ENCODE data around the gene HCK.

HCK gene

GRCh38 chr20:32079655-32080109 is 27.6 kb downstream of the HCK start:
- peaks cover 5 to 9% of the 10 kb centered on the region in 2 donors for H3K36me3 Mint-ChIP-seq
- H3K9me3 Mint-ChIP-seq, result no peaks in the 10 kb centered on the region
- H3K4me1 Mint-ChIP-seq, result peaks cover 3 to 7% of the 10 kb centered on the region in 2 donors
- no peak overlapping the region for H3K27ac Mint-ChIP-seq
- ATAC-seq (replicated peaks) (no peak), DNase-seq (no peak)
- H3K27me3 Mint-ChIP-seq, result no peaks in the 10 kb centered on the region
- H3K4me3 Mint-ChIP-seq, result no peak overlapping the region

- H3K9me3 Mint-ChIP-seq, result no peaks in the 10 kb centered on the region
- no peak for DNase-seq
- no peak for ATAC-seq (replicated peaks)
- no peak overlapping the region for H3K4me3 Mint-ChIP-seq
- peaks cover 3 to 7% of the 10 kb centered on the region in 2 donors for H3K4me1 Mint-ChIP-seq
- peaks cover 2 to 13% of the 10 kb centered on the region in 2 donors for H3K36me3 Mint-ChIP-seq
- no peak overlapping the region for H3K27ac Mint-ChIP-seq
- no peaks in the 10 kb centered on the region for H3K27me3 Mint-ChIP-seq
Observed at GRCh38 chr20:32080783-32081182, 28.7 kb downstream of the HCK start.

GRCh38 chr20:32083469-32083868 is 31.4 kb downstream of the HCK start:
- Mint-ChIP-seq H3K36me3 (peaks cover 2 to 4% of the 10 kb centered on the region in 2 donors), H3K4me1 (peaks cover 0 to 3% of the 10 kb centered on the region in 2 donors), H3K27me3 (no peaks in the 10 kb centered on the region), H3K4me3 (no peak overlapping the region), H3K27ac (no peak overlapping the region), H3K9me3 (no peaks in the 10 kb centered on the region)
- DNase-seq (no peak), ATAC-seq (replicated peaks) (no peak)

GRCh38 chr20:32087070-32087469 is 35.0 kb downstream of the HCK start:
- no peak overlapping the region for H3K4me3 Mint-ChIP-seq
- ATAC-seq (replicated peaks), result no peak

GRCh38 chr20:32088759-32089158 is 36.7 kb downstream of the HCK start:
- no peak for DNase-seq
- H3K4me1 Mint-ChIP-seq, result peaks cover 5 to 7% of the 10 kb centered on the region in 2 donors
- no peak overlapping the region for H3K27ac Mint-ChIP-seq
- H3K4me3 Mint-ChIP-seq, result no peak overlapping the region
- peaks cover 7 to 8% of the 10 kb centered on the region in 2 donors for H3K36me3 Mint-ChIP-seq
- no peaks in the 10 kb centered on the region for H3K27me3 Mint-ChIP-seq
- H3K9me3 Mint-ChIP-seq, result no peaks in the 10 kb centered on the region
- no peak for ATAC-seq (replicated peaks)

More at GRCh38 chr20:32087070-32087469, 35.0 kb downstream of the HCK start:
- Mint-ChIP-seq H3K4me1 (peaks cover 5 to 6% of the 10 kb centered on the region in 2 donors), H3K27me3 (no peaks in the 10 kb centered on the region), H3K9me3 (no peaks in the 10 kb centered on the region), H3K27ac (no peak overlapping the region), H3K36me3 (peaks cover 7 to 8% of the 10 kb centered on the region in 2 donors)
- no peak for DNase-seq

GRCh38 chr20:32089637-32090362 is 37.8 kb downstream of the HCK start:
- ATAC-seq (replicated peaks) (no peak), DNase-seq (no peak)
- Mint-ChIP-seq H3K27ac (no peak overlapping the region), H3K4me1 (peaks cover 4 to 7% of the 10 kb centered on the region in 2 donors), H3K36me3 (peaks cover 7 to 8% of the 10 kb centered on the region in 2 donors), H3K27me3 (no peaks in the 10 kb centered on the region), H3K4me3 (no peak overlapping the region), H3K9me3 (no peaks in the 10 kb centered on the region)

GRCh38 chr20:32091888-32092346 is 39.9 kb downstream of the HCK start:
- H3K36me3 Mint-ChIP-seq, result peaks cover 4 to 7% of the 10 kb centered on the region in 2 donors

GRCh38 chr20:32098786-32099185 is 46.7 kb downstream of the HCK start:
- DNase-seq, result no peak
- Mint-ChIP-seq H3K36me3 (peaks cover 11 to 21% of the 10 kb centered on the region in 2 donors), H3K27me3 (no peaks in the 10 kb centered on the region), H3K27ac (no peak overlapping the region), H3K4me1 (no peaks in the 10 kb centered on the region), H3K9me3 (no peaks in the 10 kb centered on the region), H3K4me3 (no peak overlapping the region)
- ATAC-seq (replicated peaks), result no peak

More at GRCh38 chr20:32091888-32092346, 39.9 kb downstream of the HCK start:
- no peak overlapping the region for H3K4me3 Mint-ChIP-seq
- DNase-seq, result peak; percentile 69
- H3K27me3 Mint-ChIP-seq, result no peaks in the 10 kb centered on the region
- no peaks in the 10 kb centered on the region for H3K9me3 Mint-ChIP-seq
- H3K27ac Mint-ChIP-seq, result no peak overlapping the region
- peak; percentile 91 to 93 for ATAC-seq (replicated peaks)
- H3K4me1 Mint-ChIP-seq, result peaks cover 2 to 7% of the 10 kb centered on the region in 2 donors

GRCh38 chr20:32108814-32109391 is 56.9 kb downstream of the HCK start:
- no peak overlapping the region for H3K27ac Mint-ChIP-seq
- no peak for ATAC-seq (replicated peaks)
- H3K9me3 Mint-ChIP-seq, result no peaks in the 10 kb centered on the region
- H3K4me3 Mint-ChIP-seq, result no peak overlapping the region
- H3K36me3 Mint-ChIP-seq, result peaks cover 7 to 11% of the 10 kb centered on the region in 2 donors
- H3K27me3 Mint-ChIP-seq, result no peaks in the 10 kb centered on the region
- DNase-seq, result no peak
- peaks cover 19 to 32% of the 10 kb centered on the region in 2 donors for H3K4me1 Mint-ChIP-seq

- ATAC-seq (replicated peaks) (peak; percentile 86 to 89), DNase-seq (peak; percentile 89)
- Mint-ChIP-seq H3K27me3 (no peaks in the 10 kb centered on the region), H3K27ac (peak within 1 kb of the TSS; percentile 100), H3K4me1 (peaks cover 23 to 39% of the 10 kb centered on the region in 2 donors), H3K9me3 (no peaks in the 10 kb centered on the region), H3K4me3 (peak within 1 kb of the TSS; percentile 88 to 99), H3K36me3 (peaks cover 7 to 11% of the 10 kb centered on the region in 2 donors)
Observed at GRCh38 chr20:32109392-32110172, 57.5 kb downstream of the HCK start, which contains the start of gene TM9SF4. Gene TM9SF4, plus strand, starts transcription at chr20:32109714. Its CDS starts 27 bp downstream, at chr20:32109741.

GRCh38 chr20:32110173-32110704 is 58.2 kb downstream of the HCK start:
- peak; percentile 12 for DNase-seq
- Mint-ChIP-seq H3K4me3 (peak overlapping the region; percentile 88 to 99), H3K27ac (peak overlapping the region; percentile 100), H3K4me1 (peaks cover 27 to 45% of the 10 kb centered on the region in 2 donors), H3K36me3 (peaks cover 11 to 15% of the 10 kb centered on the region in 2 donors), H3K27me3 (no peaks in the 10 kb centered on the region), H3K9me3 (no peaks in the 10 kb centered on the region)
- ATAC-seq (replicated peaks), result peak; percentile 45 to 49

GRCh38 chr20:32110727-32111126 is 58.7 kb downstream of the HCK start:
- no peak overlapping the region for H3K27ac Mint-ChIP-seq
- H3K4me1 Mint-ChIP-seq, result peaks cover 29 to 47% of the 10 kb centered on the region in 2 donors
- peaks cover 14 to 18% of the 10 kb centered on the region in 2 donors for H3K36me3 Mint-ChIP-seq
- no peak for DNase-seq
- H3K27me3 Mint-ChIP-seq, result no peaks in the 10 kb centered on the region
- H3K9me3 Mint-ChIP-seq, result no peaks in the 10 kb centered on the region
- peak overlapping the region; percentile 88 to 99 for H3K4me3 Mint-ChIP-seq
- no peak for ATAC-seq (replicated peaks)

- DNase-seq (no peak), ATAC-seq (replicated peaks) (no peak)
- H3K36me3 Mint-ChIP-seq, result peaks cover 14 to 21% of the 10 kb centered on the region in 2 donors
- H3K27me3 Mint-ChIP-seq, result no peaks in the 10 kb centered on the region
- H3K4me3 Mint-ChIP-seq, result no peak overlapping the region
- peak overlapping the region; percentile 6 for H3K27ac Mint-ChIP-seq
- no peaks in the 10 kb centered on the region for H3K9me3 Mint-ChIP-seq
- peaks cover 29 to 49% of the 10 kb centered on the region in 2 donors for H3K4me1 Mint-ChIP-seq
Observed at GRCh38 chr20:32111156-32111686, 59.2 kb downstream of the HCK start.

Data from stimulated activated naive B cell treated with anti-CD40 and anti-IgM and Interleukin-4, amounts not matched to agents 10 μg/mL and 1 μg/mL and 100 μg/mL, for 72 hours (primary cell).